Upper lobe of left lung (tissue), 6 donors: ENCODE results near the gene TBC1D1. TPM values are rescaled to one million over a fixed set of nuclear protein-coding genes. Genes with fewer than 3 reads are reported as not detected.
"Not testable (repeated sequence)": the region's sequence is repeated elsewhere in the genome, so short reads cannot be mapped to it uniquely, and the experiment has no call there.

Experiments
- ATAC-seq, 2 donors: fragments of 200-7000 bp; cut with Tn5 transposase; one replicate each; pipeline ENCODE4 v1.9.1; 2022; ENCODE audit warnings: mild to moderate bottlenecking in 2 of 2, moderate library complexity in 2 of 2; ENCODE audit not compliant: low FRiP score in 2 of 2
- DNase-seq, 2 donors: peaks; one replicate each; pipeline ENCODE4 v3.0.0-alpha.2; 2019 to 2020
- H3K27ac ChIP-seq, 4 donors: fragments of 200-600 bp; sonication (generic); one replicate each; pipeline ENCODE4 v1.5.1; 2016 to 2019
- H3K27me3 ChIP-seq, 4 donors: fragments of 200-600 bp; sonication (generic); one replicate each; pipeline ENCODE4 v1.5.1; 2017 to 2019
- H3K36me3 ChIP-seq, 4 donors: fragments of 200-600 bp; sonication (generic); one replicate each; pipeline ENCODE4 v1.5.1; 2016 to 2019
- H3K4me1 ChIP-seq, 4 donors: fragments of 200-600 bp; sonication (generic); one replicate each; pipeline ENCODE4 v1.5.1; 2018 to 2019
- H3K4me3 ChIP-seq, 4 donors: fragments of 200-600 bp; sonication (generic); one replicate each; pipeline ENCODE4 v1.5.1; 2017 to 2019; ENCODE audit warnings: mild to moderate bottlenecking in 2 of 4, moderate library complexity in 1 of 4
- H3K9me3 ChIP-seq, 4 donors: fragments of 200-600 bp; sonication (generic); one replicate each; pipeline ENCODE4 v1.5.1; 2018 to 2019
- EP300 ChIP-seq, 4 donors: sonication (generic); formaldehyde crosslinking; IDR thresholded peaks; one replicate each; pipeline ENCODE4 v1.5.1; 2017; ENCODE audit warnings: antibody characterized with exemption in 4 of 4, control low read depth in 2 of 4
- POLR2A ChIP-seq, 4 donors: fragments of 450-650 bp; IDR thresholded peaks; one replicate each; pipeline ENCODE4 v1.5.1; 2016 to 2017; ENCODE audit warnings: antibody characterized with exemption in 4 of 4, mild to moderate bottlenecking in 2 of 4
- POLR2AphosphoS5 ChIP-seq, 2 donors: sonication (generic); formaldehyde crosslinking; IDR thresholded peaks; one replicate each; pipeline ENCODE4 v1.5.1; 2017; ENCODE audit warnings: antibody characterized with exemption in 2 of 2
- WGBS, 2 donors: methylation state at CpG; one replicate each; pipeline ENCODE4 v1.1.5; 2017 to 2018; 5-methylcytosine and 5-hydroxymethylcytosine counted together
- total RNA-seq, 6 donors: library from RNA; depleted of rRNA in 4 of 6; stranded (reverse); fragments of >200 nt in 4 of 6; gene quantifications; one replicate each; pipeline versions ENCODE4 v1.1.0 to v1.2.1, GENCODE V29; 2016 to 2021
- TF ChIP-seq, protein P1 (sequence below), 6 experiments: fragments of 450-650 bp in 4 of 6; fragments of 200-600 bp in 2 of 6; sonication (generic) in 2 of 6; IDR thresholded peaks; one replicate each; pipeline ENCODE4 v1.5.1; 2016 to 2019; ENCODE audit warnings: antibody characterized with exemption in 6 of 6
- donor health status: DM: no; HTN: no; CAD: no; lungs with moderate emphysema.
- donor health status: DM: no; HTN: yes; CAD: no; lungs with severe emphysema.

The TBC1D1 gene
- total RNA-seq, 6 donors from 2014 or later: 45.1 to 68.1 (median 58.0) TPM

DNA sequence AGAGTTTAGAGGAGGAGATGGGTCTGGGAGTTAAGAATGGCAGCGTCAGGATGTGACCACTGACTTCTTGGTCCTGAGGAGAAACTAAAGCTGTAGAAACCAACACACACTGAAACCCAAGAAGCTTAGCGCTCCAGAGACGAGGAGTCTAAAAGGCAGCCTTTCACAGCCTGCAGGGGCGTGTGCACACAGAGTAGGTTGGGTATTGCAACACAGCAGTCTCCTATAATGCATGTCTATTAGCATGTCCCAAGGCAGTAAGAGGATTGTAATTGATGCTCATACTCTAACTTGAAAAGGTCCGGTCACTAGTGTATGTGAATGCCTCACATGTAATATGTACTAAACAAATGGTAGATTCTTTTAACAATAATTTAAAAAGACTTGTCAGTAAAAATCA, 126.7 kb downstream of the TBC1D1 start:
- no peak for TF ChIP-seq POLR2A (IDR thresholded peaks at IDR 0.05)
- TF ChIP-seq, protein P1, sequence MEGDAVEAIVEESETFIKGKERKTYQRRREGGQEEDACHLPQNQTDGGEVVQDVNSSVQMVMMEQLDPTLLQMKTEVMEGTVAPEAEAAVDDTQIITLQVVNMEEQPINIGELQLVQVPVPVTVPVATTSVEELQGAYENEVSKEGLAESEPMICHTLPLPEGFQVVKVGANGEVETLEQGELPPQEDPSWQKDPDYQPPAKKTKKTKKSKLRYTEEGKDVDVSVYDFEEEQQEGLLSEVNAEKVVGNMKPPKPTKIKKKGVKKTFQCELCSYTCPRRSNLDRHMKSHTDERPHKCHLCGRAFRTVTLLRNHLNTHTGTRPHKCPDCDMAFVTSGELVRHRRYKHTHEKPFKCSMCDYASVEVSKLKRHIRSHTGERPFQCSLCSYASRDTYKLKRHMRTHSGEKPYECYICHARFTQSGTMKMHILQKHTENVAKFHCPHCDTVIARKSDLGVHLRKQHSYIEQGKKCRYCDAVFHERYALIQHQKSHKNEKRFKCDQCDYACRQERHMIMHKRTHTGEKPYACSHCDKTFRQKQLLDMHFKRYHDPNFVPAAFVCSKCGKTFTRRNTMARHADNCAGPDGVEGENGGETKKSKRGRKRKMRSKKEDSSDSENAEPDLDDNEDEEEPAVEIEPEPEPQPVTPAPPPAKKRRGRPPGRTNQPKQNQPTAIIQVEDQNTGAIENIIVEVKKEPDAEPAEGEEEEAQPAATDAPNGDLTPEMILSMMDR (IDR thresholded peaks at IDR 0.05): no peak
- no peak for TF ChIP-seq EP300 (IDR thresholded peaks at IDR 0.05)
- TF ChIP-seq POLR2AphosphoS5 (IDR thresholded peaks at IDR 0.05): no peak
- Histone ChIP-seq H3K27ac (no peak overlapping the region), H3K9me3 (no peaks in the 10 kb centered on the region), H3K4me1 (no peaks in the 10 kb centered on the region), H3K4me3 (no peak overlapping the region), H3K36me3 (peaks cover 0 to 54% (median 27%) of the 10 kb centered on the region in 4 donors), H3K27me3 (no peaks in the 10 kb centered on the region)
- no peak for DNase-seq
- ATAC-seq: peak in 1 of 2 donors; percentile 51
- 89% methylated on average over 5 of the region's 5 CpGs for WGBS, 2 donors

DNA sequence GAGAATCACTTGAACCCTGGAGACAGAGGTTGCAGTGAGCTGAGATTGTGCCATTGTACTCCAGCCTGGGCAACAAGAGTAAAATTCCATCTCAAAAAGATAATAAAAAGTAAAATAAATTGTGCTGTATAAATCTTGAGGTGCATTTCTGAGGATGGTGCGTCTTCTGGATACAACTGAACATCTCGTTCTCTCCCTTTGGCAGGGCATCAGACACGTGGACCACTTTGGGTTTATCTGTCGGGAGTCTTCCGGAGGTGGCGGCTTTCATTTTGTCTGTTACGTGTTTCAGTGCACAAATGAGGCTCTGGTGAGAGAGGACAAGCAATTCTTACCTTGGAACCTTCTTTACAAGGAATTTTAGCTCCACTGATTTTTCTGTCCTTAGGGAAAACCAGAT, 129.5 kb downstream of the TBC1D1 start:
- peaks cover 0 to 7% (median 2%) of the 10 kb centered on the region in 4 donors for H3K4me1 ChIP-seq
- no peak for ATAC-seq
- H3K9me3 ChIP-seq: no peaks in the 10 kb centered on the region
- no peak overlapping the region for H3K27ac ChIP-seq
- no peak for TF ChIP-seq POLR2AphosphoS5 (IDR thresholded peaks at IDR 0.05)
- TF ChIP-seq EP300 (IDR thresholded peaks at IDR 0.05): no peak
- no peak for TF ChIP-seq POLR2A (IDR thresholded peaks at IDR 0.05)
- TF ChIP-seq, protein P1 (IDR thresholded peaks at IDR 0.05): no peak
- peaks cover 0 to 47% (median 21%) of the 10 kb centered on the region in 4 donors for H3K36me3 ChIP-seq
- DNase-seq: no peak
- no peaks in the 10 kb centered on the region for H3K27me3 ChIP-seq
- WGBS, 2 donors: 96 to 97% methylated on average over 7 of the region's 7 CpGs
- H3K4me3 ChIP-seq: no peak overlapping the region

DNA sequence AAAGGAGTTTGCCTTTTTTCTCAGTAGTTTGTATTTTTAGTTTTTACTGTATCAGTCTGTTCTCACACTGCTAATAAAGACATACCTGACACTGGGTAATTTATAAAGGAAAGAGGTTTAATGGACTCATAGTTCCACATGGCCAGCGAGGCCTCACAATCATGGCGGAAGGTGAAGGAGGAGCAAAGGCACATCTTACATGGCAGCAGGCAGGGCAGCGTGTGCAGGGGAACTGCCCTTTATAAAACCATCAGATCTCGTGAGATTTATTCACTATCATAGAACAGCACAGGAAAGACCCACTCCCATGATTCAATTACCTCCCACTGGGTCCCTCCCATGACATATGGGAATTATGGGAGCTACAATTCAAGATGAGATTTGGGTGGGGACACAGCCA, 130.1 kb downstream of the TBC1D1 start:
- H3K27ac ChIP-seq, H3K4me1 ChIP-seq, ATAC-seq, H3K27me3 ChIP-seq, DNase-seq, H3K4me3 ChIP-seq, H3K9me3 ChIP-seq: not testable (repeated sequence)
- peaks cover 0 to 42% (median 21%) of the 10 kb centered on the region in 4 donors for H3K36me3 ChIP-seq
- 98 to 100% methylated on average over 4 of the region's 4 CpGs for WGBS, 2 donors

DNA sequence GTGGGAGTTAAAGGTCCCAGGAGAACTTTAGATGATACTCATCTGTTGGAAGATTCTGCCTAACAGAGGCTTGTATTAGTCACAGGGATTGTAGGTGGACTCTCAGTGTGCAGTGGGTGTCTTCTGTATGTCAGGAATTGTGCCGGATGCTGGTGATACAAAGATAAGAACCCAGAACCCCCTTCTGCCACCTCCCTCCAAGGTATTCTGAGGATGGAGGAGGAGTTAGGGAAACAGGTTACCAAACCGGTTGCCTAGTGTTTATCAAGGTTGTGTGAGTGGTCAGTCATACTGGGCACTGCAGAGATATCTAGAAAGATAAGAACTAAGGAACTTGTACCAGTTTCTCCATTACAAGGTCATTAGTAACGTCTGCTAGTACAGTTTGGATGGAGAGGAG, 130.9 kb downstream of the TBC1D1 start:
- no peak overlapping the region for H3K4me3 ChIP-seq
- H3K36me3 ChIP-seq: peaks cover 0 to 34% (median 20%) of the 10 kb centered on the region in 4 donors
- no peaks in the 10 kb centered on the region for H3K9me3 ChIP-seq
- WGBS, 2 donors: 78 to 87% methylated on average over 3 of the region's 3 CpGs
- no peaks in the 10 kb centered on the region for H3K27me3 ChIP-seq
- TF ChIP-seq POLR2AphosphoS5 (IDR thresholded peaks at IDR 0.05) (no peak), EP300 (IDR thresholded peaks at IDR 0.05) (no peak), POLR2A (IDR thresholded peaks at IDR 0.05) (no peak)
- TF ChIP-seq, protein P1 (IDR thresholded peaks at IDR 0.05): no peak
- no peak for ATAC-seq
- H3K27ac ChIP-seq: no peak overlapping the region
- no peak for DNase-seq
- peaks cover 0 to 7% (median 2%) of the 10 kb centered on the region in 4 donors for H3K4me1 ChIP-seq

DNA sequence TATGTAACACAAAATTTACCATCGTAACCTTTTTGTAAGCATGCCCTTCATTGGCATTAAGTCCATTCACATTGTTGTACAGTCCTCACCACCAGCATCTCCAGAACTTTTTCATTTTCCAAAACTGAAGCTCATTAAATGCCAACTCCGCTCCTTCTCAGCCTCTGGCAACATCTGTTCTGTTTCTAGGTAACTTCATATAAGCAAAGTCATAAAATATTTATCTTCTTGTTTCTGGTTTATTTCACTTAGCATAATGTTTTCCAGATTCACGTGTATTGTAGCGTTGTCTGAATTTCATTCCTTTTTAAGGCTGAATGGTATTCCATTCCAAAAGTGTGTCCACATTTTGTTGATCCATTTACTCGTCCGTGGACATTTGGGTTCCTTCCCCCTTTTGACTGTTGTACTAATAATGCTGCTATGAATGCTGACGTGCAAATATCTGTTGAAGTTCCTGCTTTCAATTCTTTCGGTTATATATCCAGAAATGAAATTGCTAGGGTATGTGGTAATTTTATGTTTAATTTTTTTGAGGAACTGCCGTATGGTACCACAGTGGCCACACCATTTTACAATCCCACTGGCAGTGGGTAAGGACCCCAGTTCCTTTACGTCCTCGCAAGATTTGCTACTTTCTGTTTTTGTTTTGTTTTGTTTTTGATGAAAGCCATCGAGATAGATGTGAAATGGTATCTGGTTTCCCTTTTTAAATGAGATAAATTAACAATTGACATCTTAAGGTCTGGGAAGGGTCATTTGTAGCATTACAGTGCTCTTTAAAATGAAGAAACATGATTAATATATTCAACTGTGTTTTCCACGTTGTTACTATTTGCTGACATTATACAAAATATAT, 132.7 kb downstream of the TBC1D1 start:
- TF ChIP-seq EP300 (IDR thresholded peaks at IDR 0.05): no peak
- no peak for TF ChIP-seq POLR2AphosphoS5 (IDR thresholded peaks at IDR 0.05)
- TF ChIP-seq, protein P1 (IDR thresholded peaks at IDR 0.05): no peak
- no peak for TF ChIP-seq POLR2A (IDR thresholded peaks at IDR 0.05)
- H3K27me3 ChIP-seq: no peaks in the 10 kb centered on the region
- H3K4me1 ChIP-seq: peaks cover 0 to 7% (median 2%) of the 10 kb centered on the region in 4 donors
- DNase-seq (no peak), ATAC-seq (peak in 1 of 2 donors; percentile 73)
- 61% methylated on average over 13 of the region's 13 CpGs for WGBS, 2 donors
- peak overlapping the region in 1 of 4 donors; percentile 8 for H3K4me3 ChIP-seq
- peak overlapping the region in 2 of 4 donors; percentile 10 to 21 for H3K27ac ChIP-seq
- H3K9me3 ChIP-seq: no peaks in the 10 kb centered on the region
- peaks cover 4 to 43% (median 26%) of the 10 kb centered on the region in 4 donors for H3K36me3 ChIP-seq
